Natural killer cell (primary cell): ENCODE results near the gene POLG2. TPM values are rescaled to one million over a fixed set of nuclear protein-coding genes. Genes with fewer than 3 reads are reported as not detected.

ENCODE experiments used
- ATAC-seq, 3 donors: fragments of 150-1000 bp in 2 of 3; fragments of 200-7000 bp in 1 of 3; cut with Tn5 transposase; 1 replicate in 1 of 3; 2 replicates in 2 of 3; pipeline ENCODE4 v1.10.0; 2021; ENCODE audit warnings: mild to moderate bottlenecking in 2 of 3, moderate library complexity in 2 of 3
- DNase-seq, 2 donors: peaks; one replicate each; pipeline versions ENCODE4 v3.0.0 to v3.0.0-alpha.2; 2013 to 2021; ENCODE audit warnings: mixed read lengths in 1 of 2
- H3K27ac ChIP-seq: one replicate; pipeline ENCODE4 v1.5.1; 2013; ENCODE audit warnings: mild to moderate bottlenecking, low read length
- H3K27me3 ChIP-seq: one replicate; pipeline ENCODE4 v1.6.1; 2013; ENCODE audit warnings: low read length; ENCODE audit not compliant: control insufficient read depth, insufficient read depth
- H3K36me3 ChIP-seq: one replicate; pipeline ENCODE4 v1.6.1; 2013; ENCODE audit warnings: low read length; ENCODE audit not compliant: control insufficient read depth, insufficient read depth
- H3K4me1 ChIP-seq: one replicate; pipeline ENCODE4 v1.6.1; 2013; ENCODE audit warnings: low read length; ENCODE audit not compliant: control insufficient read depth, insufficient read depth
- H3K4me3 ChIP-seq: one replicate; pipeline ENCODE4 v1.5.1; 2013; ENCODE audit warnings: low read length
- H3K9me3 ChIP-seq: one replicate; pipeline ENCODE4 v1.6.1; 2013; ENCODE audit warnings: low read length; ENCODE audit not compliant: control insufficient read depth, insufficient read depth
- H3K27ac Mint-ChIP-seq, 2 donors: one replicate each; pipeline ENCODE4 v1.8.0; 2022; ENCODE audit warnings: mild to moderate bottlenecking in 2 of 2, mixed read lengths in 2 of 2, moderate library complexity in 1 of 2
- H3K27me3 Mint-ChIP-seq, 2 donors: one replicate each; pipeline ENCODE4 v1.8.0; 2022; ENCODE audit warnings: low read depth in 2 of 2, mixed read lengths in 2 of 2
- H3K36me3 Mint-ChIP-seq: one replicate; pipeline ENCODE4 v1.8.0; 2022; ENCODE audit warnings: mixed read lengths
- H3K4me1 Mint-ChIP-seq, 2 donors: one replicate each; pipeline ENCODE4 v1.8.0; 2022; ENCODE audit warnings: mixed read lengths in 2 of 2
- H3K4me3 Mint-ChIP-seq: one replicate; pipeline ENCODE4 v1.8.0; 2022; ENCODE audit warnings: mild to moderate bottlenecking, moderate library complexity, mixed read lengths
- H3K9me3 Mint-ChIP-seq, 2 donors: one replicate each; pipeline ENCODE4 v1.8.0; 2022; ENCODE audit warnings: mixed read lengths in 2 of 2
- CTCF ChIP-seq: fragments of 200-600 bp; IDR thresholded peaks from one replicate; pipeline ENCODE4 v1.8.0; 2022; ENCODE audit warnings: antibody characterized with exemption
- WGBS: methylation state at CpG from one replicate; pipeline ENCODE4 v1.1.7; 2013; ENCODE audit warnings: missing lambda C conversion rate; ENCODE audit not compliant: insufficient coverage; 5-methylcytosine and 5-hydroxymethylcytosine counted together
- intact Hi-C: fragments of 100-400 bp; cut with micrococcal nuclease; formaldehyde crosslinking; loops from one replicate; pipeline ENCODE4 v1.14.2; 2022
- total RNA-seq, 4 donors: library from RNA; stranded (reverse); fragments of 120-200 nt in 1 of 4; gene quantifications; one replicate each; pipeline versions ENCODE4 v1.2.3 to v1.2.4, GENCODE V29; 2013 to 2022

The POLG2 gene
- 10 to 100 TPM; 34.7 to 65.3 (median 41.2) TPM for total RNA-seq
- total RNA-seq (2013) = 41.6 TPM

GRCh38 chr17:64496786-64497564 lies at the start of gene POLG2:
TSS of gene POLG2 (minus strand) at chr17:64497054. CDS start at chr17:64496968, 86 bp downstream.
- Mint-ChIP-seq H3K4me1 (peaks cover 63 to 73% of the 10 kb centered on the region in 2 donors), H3K9me3 (no peaks in the 10 kb centered on the region), H3K27me3 (no peaks in the 10 kb centered on the region), H3K4me3 (peak within 1 kb of the TSS; percentile 100), H3K27ac (peak within 1 kb of the TSS; percentile 97 to 99), H3K36me3 (peaks cover 38% of the 10 kb centered on the region)
- DNase-seq = peak; percentile 94 to 98
- Histone ChIP-seq H3K4me3 (peak within 1 kb of the TSS; percentile 73), H3K9me3 (no peaks in the 10 kb centered on the region), H3K36me3 (peaks cover 56% of the 10 kb centered on the region), H3K4me1 (peaks cover 27% of the 10 kb centered on the region), H3K27ac (peak within 1 kb of the TSS; percentile 95), H3K27me3 (no peaks in the 10 kb centered on the region)
- under 1% methylated on average over 50 of the region's 50 CpGs for WGBS
- peak; percentile 75 to 92 (median 82) for ATAC-seq
- intact Hi-C loops = loop anchor here (1.0 kb wide), 1 partner anchor 9 kb away; the partner anchor contains the start of genes CEP95 and DDX5
- TF ChIP-seq CTCF = peak; percentile 53

- Mint-ChIP-seq H3K27me3 (no peaks in the 10 kb centered on the region), H3K27ac (no peak overlapping the region), H3K36me3 (no peaks in the 10 kb centered on the region), H3K4me3 (no peak overlapping the region), H3K4me1 (no peaks in the 10 kb centered on the region), H3K9me3 (no peaks in the 10 kb centered on the region)
- TF ChIP-seq CTCF = no peak
- H3K27ac ChIP-seq = no peak overlapping the region
- no peaks in the 10 kb centered on the region for H3K9me3 ChIP-seq
- no CpG with 5 or more reads among the region's 2 CpGs for WGBS
- no peaks in the 10 kb centered on the region for H3K4me1 ChIP-seq
- H3K27me3 ChIP-seq = no peaks in the 10 kb centered on the region
- peaks cover 62% of the 10 kb centered on the region for H3K36me3 ChIP-seq
- ATAC-seq (no peak), DNase-seq (no peak)
- no peak overlapping the region for H3K4me3 ChIP-seq
- intact Hi-C loops = no loop called here
Observed at GRCh38 chr17:64544742-64545141, 47.9 kb upstream of the POLG2 start.

- no peak overlapping the region for H3K4me3 ChIP-seq
- H3K4me3 Mint-ChIP-seq = no peak overlapping the region
- 98% methylated on average over 4 of the region's 5 CpGs for WGBS
- peaks cover 0 to 10% of the 10 kb centered on the region in 2 donors for H3K4me1 Mint-ChIP-seq
- H3K27ac ChIP-seq = no peak overlapping the region
- H3K9me3 ChIP-seq = no peaks in the 10 kb centered on the region
- no peak for TF ChIP-seq CTCF
- no peak overlapping the region for H3K27ac Mint-ChIP-seq
- peaks cover 54% of the 10 kb centered on the region for H3K36me3 ChIP-seq
- H3K36me3 Mint-ChIP-seq = peaks cover 16% of the 10 kb centered on the region
- H3K27me3 ChIP-seq = no peaks in the 10 kb centered on the region
- H3K27me3 Mint-ChIP-seq = no peaks in the 10 kb centered on the region
- intact Hi-C loops = no loop called here
- DNase-seq (no peak), ATAC-seq (no peak)
- H3K4me1 ChIP-seq = no peaks in the 10 kb centered on the region
- no peaks in the 10 kb centered on the region for H3K9me3 Mint-ChIP-seq
Observed at GRCh38 chr17:64540118-64540776, 43.4 kb upstream of the POLG2 start.
